H9 (cell line): ENCODE measurements around the gene YAP1. TPM values are rescaled to one million over a fixed set of nuclear protein-coding genes. Genes with fewer than 3 reads are reported as not detected.

Experiments used
- DNase-seq: peaks from one replicate; pipeline ENCODE4 v3.0.0-alpha.2; 2017
- H2AFZ ChIP-seq: one replicate; pipeline ENCODE4 v1.6.1; 2013; ENCODE audit warnings: mild to moderate bottlenecking, low read length, control low read depth, moderate library complexity
- H2AK5ac ChIP-seq: 2 replicates; pipeline ENCODE4 v1.6.1; 2013; ENCODE audit warnings: low read length, control low read depth, mixed read lengths; ENCODE audit not compliant: insufficient read length
- H2BK120ac ChIP-seq: one replicate; pipeline ENCODE4 v1.6.1; 2013; ENCODE audit warnings: low read depth, mild to moderate bottlenecking, low read length, control low read depth, inconsistent platforms; ENCODE audit not compliant: poor library complexity, severe bottlenecking
- H2BK12ac ChIP-seq: 2 replicates; pipeline ENCODE4 v1.6.1; 2013; ENCODE audit warnings: low read length, control low read depth, mixed read lengths, low read depth; ENCODE audit not compliant: insufficient read length
- H2BK15ac ChIP-seq: 2 replicates; pipeline ENCODE4 v1.6.1; 2013; ENCODE audit warnings: low read depth, low read length, control low read depth
- H2BK20ac ChIP-seq: one replicate; pipeline ENCODE4 v1.6.1; 2013; ENCODE audit warnings: low read depth, mild to moderate bottlenecking, low read length, control low read depth, inconsistent platforms; ENCODE audit not compliant: poor library complexity, severe bottlenecking
- H2BK5ac ChIP-seq: 2 replicates; pipeline ENCODE4 v1.6.1; 2013; ENCODE audit warnings: low read length, control low read depth, mixed read lengths; ENCODE audit not compliant: insufficient read length
- H3K14ac ChIP-seq: 2 replicates; pipeline ENCODE4 v1.6.1; 2013; ENCODE audit warnings: low read length, control low read depth; ENCODE audit not compliant: insufficient read depth
- H3K18ac ChIP-seq: 2 replicates; pipeline ENCODE4 v1.6.1; 2013; ENCODE audit warnings: low read depth, mild to moderate bottlenecking, mixed read lengths, low read length, control low read depth; ENCODE audit not compliant: insufficient read length
- H3K23ac ChIP-seq: 2 replicates; pipeline ENCODE4 v1.6.1; 2013; ENCODE audit warnings: low read length, control low read depth, mixed read lengths, low read depth; ENCODE audit not compliant: insufficient read length
- H3K23me2 ChIP-seq: 2 replicates; pipeline ENCODE4 v1.6.1; 2013; ENCODE audit warnings: low read depth, mild to moderate bottlenecking, mixed read lengths, low read length, control low read depth; ENCODE audit not compliant: insufficient read length, poor library complexity, severe bottlenecking
- H3K27ac ChIP-seq: 2 replicates; pipeline ENCODE4 v1.5.1; 2013; ENCODE audit warnings: low read length, control low read depth, mixed read lengths, low read depth; ENCODE audit not compliant: insufficient read length
- H3K27me3 ChIP-seq: 2 replicates; pipeline ENCODE4 v1.6.1; 2013; ENCODE audit warnings: low read length, control low read depth, inconsistent platforms; ENCODE audit not compliant: insufficient read depth
- H3K4ac ChIP-seq: 2 replicates; pipeline ENCODE4 v1.6.1; 2013; ENCODE audit warnings: low read depth, mild to moderate bottlenecking, control low read depth, inconsistent platforms, low read length, moderate library complexity
- H3K4me1 ChIP-seq: 2 replicates; pipeline ENCODE4 v1.6.1; 2013; ENCODE audit warnings: low read length, control low read depth, inconsistent platforms; ENCODE audit not compliant: insufficient read depth
- H3K4me2 ChIP-seq: 2 replicates; pipeline ENCODE4 v1.6.1; 2013; ENCODE audit warnings: low read length, control low read depth, mixed read lengths; ENCODE audit not compliant: insufficient read length, insufficient read depth
- H3K56ac ChIP-seq: 2 replicates; pipeline ENCODE4 v1.6.1; 2013; ENCODE audit warnings: low read depth, mild to moderate bottlenecking, mixed read lengths, low read length, control low read depth; ENCODE audit not compliant: insufficient read length
- H3K79me1 ChIP-seq: 2 replicates; pipeline ENCODE4 v1.6.1; 2013; ENCODE audit warnings: low read depth, mild to moderate bottlenecking, moderate library complexity, low read length, control low read depth, inconsistent platforms; ENCODE audit not compliant: insufficient read depth, poor library complexity, severe bottlenecking
- H3K79me2 ChIP-seq: 2 replicates; pipeline ENCODE4 v1.6.1; 2013; ENCODE audit warnings: low read length, control low read depth, inconsistent platforms; ENCODE audit not compliant: insufficient read depth
- H3K9ac ChIP-seq: 2 replicates; pipeline ENCODE4 v1.6.1; 2013; ENCODE audit warnings: low read length, control low read depth, mixed read lengths; ENCODE audit not compliant: insufficient read length; ENCODE audit errors: extremely low read depth
- H3K9me3 ChIP-seq: one replicate; pipeline ENCODE4 v1.6.1; 2013; ENCODE audit warnings: low read depth, low read length, inconsistent platforms; ENCODE audit not compliant: control insufficient read depth
- H3T11ph ChIP-seq: one replicate; pipeline ENCODE4 v1.6.1; 2013; ENCODE audit warnings: mild to moderate bottlenecking, low read length, control low read depth, inconsistent platforms
- H4K20me1 ChIP-seq: one replicate; pipeline ENCODE4 v1.6.1; 2013; ENCODE audit not compliant: control insufficient read depth, insufficient read length, insufficient read depth
- H4K5ac ChIP-seq: 2 replicates; pipeline ENCODE4 v1.6.1; 2013; ENCODE audit warnings: low read depth, mild to moderate bottlenecking, mixed read lengths, low read length, control low read depth; ENCODE audit not compliant: insufficient read length
- H4K8ac ChIP-seq: replicated peaks from 2 replicates; pipeline ENCODE4 v1.6.1; 2013; ENCODE audit warnings: low read length, control low read depth, mixed read lengths, low read depth; ENCODE audit not compliant: insufficient read length
- H4K91ac ChIP-seq: 2 replicates; pipeline ENCODE4 v1.6.1; 2013; ENCODE audit warnings: low read depth, mild to moderate bottlenecking, moderate library complexity, mixed read lengths, low read length, control low read depth; ENCODE audit not compliant: insufficient read length
- H3K27ac Mint-ChIP-seq, 3 experiments: 2 replicates in 2 of 3; 3 replicates in 1 of 3; pipeline ENCODE4 v1.8.0; 2020 to 2021; ENCODE audit warnings: mixed read lengths in 3 of 3, mild to moderate bottlenecking in 1 of 3, moderate library complexity in 1 of 3
- H3K27me3 Mint-ChIP-seq: 2 replicates; pipeline ENCODE4 v1.8.0; 2021; ENCODE audit warnings: low read depth, mild to moderate bottlenecking, moderate library complexity, mixed read lengths
- H3K36me3 Mint-ChIP-seq, 3 experiments: 2 replicates in 2 of 3; 3 replicates in 1 of 3; pipeline ENCODE4 v1.8.0; 2020 to 2021; ENCODE audit warnings: low read depth in 3 of 3, mixed read lengths in 3 of 3; ENCODE audit not compliant: insufficient read depth in 1 of 3
- H3K4me1 Mint-ChIP-seq, 2 experiments: 2 replicates each; pipeline ENCODE4 v1.8.0; 2020; ENCODE audit warnings: mixed read lengths in 2 of 2
- H3K4me3 Mint-ChIP-seq, 2 experiments: 2 replicates in 1 of 2; 3 replicates in 1 of 2; pipeline ENCODE4 v1.8.0; 2020 to 2021; ENCODE audit warnings: mild to moderate bottlenecking in 2 of 2, mixed read lengths in 2 of 2, moderate library complexity in 1 of 2
- H3K9me3 Mint-ChIP-seq, 2 experiments: 2 replicates in 1 of 2; 3 replicates in 1 of 2; pipeline ENCODE4 v1.8.0; 2020; ENCODE audit warnings: mild to moderate bottlenecking in 2 of 2, mixed read lengths in 2 of 2, moderate library complexity in 1 of 2
- WGBS: extraction: QIAGEN DNeasy Blood & Tissue Kit; methylation state at CpG from one replicate; pipeline ENCODE4 v1.1.7; 2013; ENCODE audit warnings: missing lambda C conversion rate, low lambda C conversion rate, mixed read lengths; ENCODE audit not compliant: insufficient read length; ENCODE audit errors: extremely low coverage; 5-methylcytosine and 5-hydroxymethylcytosine counted together
- total RNA-seq: library from RNA; stranded (reverse); gene quantifications from 2 replicates; pipeline ENCODE4 v1.2.1, GENCODE V29; 2021
- TF ChIP-seq, protein P1 (sequence below): fragments of 200-600 bp; sonication (generic); conservative IDR thresholded peaks from 3 replicates; pipeline ENCODE4 v1.8.0; 2021; ENCODE audit warnings: antibody characterized with exemption, mild to moderate bottlenecking

YAP1 gene
- total RNA-seq, 1 experiment from 2014 or later: 124 TPM

DNA sequence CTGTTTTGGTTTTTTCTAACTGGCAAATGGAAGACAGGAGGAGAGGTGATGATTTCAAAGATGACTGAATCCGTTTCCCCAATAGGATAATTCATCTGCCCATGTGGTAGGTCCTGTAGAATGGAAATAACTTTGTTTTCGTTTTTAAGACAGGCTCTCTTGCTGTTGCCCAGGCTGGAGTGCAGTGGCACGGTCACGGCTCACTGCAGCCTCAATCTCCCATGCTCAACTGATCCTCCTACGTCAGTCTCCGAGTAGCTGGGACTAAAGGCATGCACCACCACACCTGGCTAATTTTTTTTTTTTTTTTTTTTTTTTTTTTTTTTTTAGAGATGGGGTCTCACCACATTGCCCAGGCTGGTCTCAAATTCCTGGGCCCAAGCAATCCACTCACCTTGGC lies 129.7 kb downstream of the YAP1 start:
- Histone ChIP-seq H4K91ac (no peak overlapping the region), H3K27ac (no peak overlapping the region), H2AFZ (no peak overlapping the region), H3K79me2 (no peaks in the 10 kb centered on the region), H3K23ac (no peak overlapping the region), H2AK5ac (no peak overlapping the region), H2BK120ac (no peak overlapping the region), H3K23me2 (no peaks in the 10 kb centered on the region), H2BK15ac (no peak overlapping the region), H3K14ac (no peak overlapping the region), H3K4me1 (0 out of 2 replicates have a peak, but pooled peaks cover 3% of the 10 kb centered on the region), H3K9ac (no peak overlapping the region), H3K79me1 (no peaks in the 10 kb centered on the region), H3K4me2 (no peak overlapping the region), H2BK5ac (no peak overlapping the region), H3K27me3 (no peaks in the 10 kb centered on the region), H2BK12ac (no peak overlapping the region), H4K5ac (no peak overlapping the region), H3K9me3 (no peaks in the 10 kb centered on the region), H3K4ac (no peak overlapping the region), H3T11ph (no peak overlapping the region), H3K56ac (no peak overlapping the region), H2BK20ac (no peak overlapping the region), H4K8ac (no peak overlapping the region), H3K18ac (no peak overlapping the region), H4K20me1 (no peaks in the 10 kb centered on the region)
- WGBS: no CpG with 5 or more reads among the region's 6 CpGs
- H3K9me3 Mint-ChIP-seq: no peaks in the 10 kb centered on the region
- no peak overlapping the region for H3K4me3 Mint-ChIP-seq
- no peak for DNase-seq
- no peaks in the 10 kb centered on the region; a peak in 1 of 7 replicates for H3K36me3 Mint-ChIP-seq
- H3K27ac Mint-ChIP-seq: no peak overlapping the region; a peak in 1 of 7 replicates
- TF ChIP-seq, protein P1, sequence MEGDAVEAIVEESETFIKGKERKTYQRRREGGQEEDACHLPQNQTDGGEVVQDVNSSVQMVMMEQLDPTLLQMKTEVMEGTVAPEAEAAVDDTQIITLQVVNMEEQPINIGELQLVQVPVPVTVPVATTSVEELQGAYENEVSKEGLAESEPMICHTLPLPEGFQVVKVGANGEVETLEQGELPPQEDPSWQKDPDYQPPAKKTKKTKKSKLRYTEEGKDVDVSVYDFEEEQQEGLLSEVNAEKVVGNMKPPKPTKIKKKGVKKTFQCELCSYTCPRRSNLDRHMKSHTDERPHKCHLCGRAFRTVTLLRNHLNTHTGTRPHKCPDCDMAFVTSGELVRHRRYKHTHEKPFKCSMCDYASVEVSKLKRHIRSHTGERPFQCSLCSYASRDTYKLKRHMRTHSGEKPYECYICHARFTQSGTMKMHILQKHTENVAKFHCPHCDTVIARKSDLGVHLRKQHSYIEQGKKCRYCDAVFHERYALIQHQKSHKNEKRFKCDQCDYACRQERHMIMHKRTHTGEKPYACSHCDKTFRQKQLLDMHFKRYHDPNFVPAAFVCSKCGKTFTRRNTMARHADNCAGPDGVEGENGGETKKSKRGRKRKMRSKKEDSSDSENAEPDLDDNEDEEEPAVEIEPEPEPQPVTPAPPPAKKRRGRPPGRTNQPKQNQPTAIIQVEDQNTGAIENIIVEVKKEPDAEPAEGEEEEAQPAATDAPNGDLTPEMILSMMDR: no peak
- peaks cover 15 to 24% of the 10 kb centered on the region in 2 experiments for H3K4me1 Mint-ChIP-seq
- H3K27me3 Mint-ChIP-seq: no peaks in the 10 kb centered on the region; the same call in 1 of the 2 replicates
